Activated T-cell treated with anti-CD3 and anti-CD28 coated beads, Interleukin-2, amount 50 U/mL, for 4 hours (primary cell): ENCODE results near the gene ACP6. TPM values are rescaled to one million over a fixed set of nuclear protein-coding genes. Genes with fewer than 3 reads are reported as not detected.

Experiments used
- ATAC-seq, 2 donors: fragments of 200-7000 bp; cut with Tn5 transposase; one replicate each; pipeline ENCODE4 v1.10.0; 2021
- DNase-seq: peaks from one replicate; pipeline ENCODE4 v3.0.0-alpha.2; 2020
- H3K27me3 Mint-ChIP-seq: one replicate; pipeline ENCODE4 v1.8.0; 2021; ENCODE audit warnings: low read depth, mixed read lengths
- H3K36me3 Mint-ChIP-seq: one replicate; pipeline ENCODE4 v1.8.0; 2022; ENCODE audit warnings: mixed read lengths; ENCODE audit not compliant: insufficient read depth
- H3K4me1 Mint-ChIP-seq: one replicate; pipeline ENCODE4 v1.8.0; 2021; ENCODE audit warnings: low read depth, mixed read lengths
- H3K4me3 Mint-ChIP-seq: one replicate; pipeline ENCODE4 v1.8.0; 2021; ENCODE audit warnings: mild to moderate bottlenecking, moderate library complexity, mixed read lengths
- H3K9me3 Mint-ChIP-seq: one replicate; pipeline ENCODE4 v1.8.0; 2021; ENCODE audit warnings: mixed read lengths
- total RNA-seq, 3 donors: library from RNA; stranded (reverse); gene quantifications; one replicate each; pipeline ENCODE4 v1.2.1, GENCODE V29; 2021

Gene ACP6
- total RNA-seq, 3 donors from 2014 or later: 5.2 to 8.1 (median 5.6) TPM

DNA sequence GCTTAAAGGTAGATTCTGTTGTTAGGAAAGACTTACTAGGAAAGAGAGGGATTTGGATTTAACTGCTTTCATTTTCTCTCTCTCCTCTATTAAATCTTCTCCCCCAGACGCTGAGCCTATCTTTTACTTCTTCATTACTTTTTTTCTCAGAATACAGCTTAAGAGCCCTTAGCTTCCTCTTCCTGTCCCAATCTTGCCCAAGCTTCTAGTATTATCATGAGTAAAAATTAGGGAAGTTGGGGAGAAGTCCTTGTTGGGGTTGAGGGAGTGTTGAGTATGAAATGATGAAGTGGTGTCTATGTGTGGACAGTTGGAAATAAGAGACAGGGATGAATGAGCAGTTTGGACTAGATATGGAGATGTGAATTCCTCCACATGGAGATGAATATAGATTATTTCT, 35.0 kb downstream of the ACP6 start:
- H3K9me3 Mint-ChIP-seq: no peaks in the 10 kb centered on the region
- DNase-seq: no peak

GRCh38 chr1:147634645-147635044, 35.7 kb downstream of the ACP6 start:
- Mint-ChIP-seq H3K4me1 (peaks cover 5% of the 10 kb centered on the region), H3K4me3 (no peak overlapping the region), H3K9me3 (no peaks in the 10 kb centered on the region), H3K36me3 (peaks cover 1% of the 10 kb centered on the region), H3K27me3 (no peaks in the 10 kb centered on the region)
- no peak for ATAC-seq
- DNase-seq: no peak

More for the DNA sequence above, 35.0 kb downstream of the ACP6 start:
- ATAC-seq: no peak
- Mint-ChIP-seq H3K4me1 (peaks cover 3% of the 10 kb centered on the region), H3K27me3 (no peaks in the 10 kb centered on the region), H3K4me3 (no peak overlapping the region), H3K36me3 (peaks cover 1% of the 10 kb centered on the region)

- Mint-ChIP-seq H3K9me3 (no peaks in the 10 kb centered on the region), H3K4me1 (peaks cover 11% of the 10 kb centered on the region), H3K36me3 (peaks cover 1% of the 10 kb centered on the region), H3K27me3 (no peaks in the 10 kb centered on the region), H3K4me3 (no peak overlapping the region)
- no peak for DNase-seq
- ATAC-seq: no peak
These were observed 36.6 kb downstream of the ACP6 start for GRCh38 chr1:147633759-147634158.

- Mint-ChIP-seq H3K9me3 (no peaks in the 10 kb centered on the region), H3K36me3 (peaks cover 1% of the 10 kb centered on the region), H3K27me3 (no peaks in the 10 kb centered on the region), H3K4me3 (no peak overlapping the region), H3K4me1 (peaks cover 24% of the 10 kb centered on the region)
- no peak for ATAC-seq
- DNase-seq: no peak
These were observed 38.5 kb downstream of the ACP6 start for GRCh38 chr1:147631839-147632238.

GRCh38 chr1:147630447-147630846, 39.9 kb downstream of the ACP6 start:
- DNase-seq: no peak
- peaks cover 3% of the 10 kb centered on the region for H3K36me3 Mint-ChIP-seq
- no peaks in the 10 kb centered on the region for H3K9me3 Mint-ChIP-seq
- H3K27me3 Mint-ChIP-seq: no peaks in the 10 kb centered on the region
- ATAC-seq: no peak
- H3K4me3 Mint-ChIP-seq: no peak overlapping the region
- peaks cover 33% of the 10 kb centered on the region for H3K4me1 Mint-ChIP-seq

DNA sequence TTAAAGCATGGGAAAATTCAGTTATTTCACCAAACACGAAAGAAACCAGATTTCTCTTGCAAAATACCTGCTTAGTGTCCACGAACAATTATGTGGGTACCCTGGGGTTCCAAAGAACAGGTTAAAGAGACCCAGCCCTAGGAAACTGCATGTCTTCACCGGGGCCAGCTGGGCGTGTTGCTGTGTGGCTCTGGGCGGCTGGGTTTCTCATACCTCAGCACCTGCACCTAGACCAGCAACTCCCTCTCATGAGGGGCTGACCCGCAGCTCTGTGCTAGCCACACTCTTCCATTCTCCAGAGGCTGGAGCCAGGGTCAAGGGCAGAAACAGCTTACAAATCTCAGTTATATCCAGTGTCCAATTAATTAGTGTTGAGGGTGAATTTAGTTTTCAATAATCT, 40.3 kb downstream of the ACP6 start:
- H3K4me1 Mint-ChIP-seq: peaks cover 35% of the 10 kb centered on the region
- ATAC-seq (no peak), DNase-seq (no peak)
- H3K4me3 Mint-ChIP-seq: no peak overlapping the region
- H3K36me3 Mint-ChIP-seq: peaks cover 4% of the 10 kb centered on the region
- H3K27me3 Mint-ChIP-seq: no peaks in the 10 kb centered on the region
- no peaks in the 10 kb centered on the region for H3K9me3 Mint-ChIP-seq

- Mint-ChIP-seq H3K9me3 (no peaks in the 10 kb centered on the region), H3K4me1 (peaks cover 35% of the 10 kb centered on the region), H3K36me3 (peaks cover 4% of the 10 kb centered on the region), H3K4me3 (no peak overlapping the region), H3K27me3 (no peaks in the 10 kb centered on the region)
- no peak for DNase-seq
- ATAC-seq: no peak
These were observed 41.9 kb downstream of the ACP6 start for GRCh38 chr1:147628441-147628840.

GRCh38 chr1:147627435-147628110, 42.8 kb downstream of the ACP6 start:
- Mint-ChIP-seq H3K4me1 (peaks cover 35% of the 10 kb centered on the region), H3K27me3 (no peaks in the 10 kb centered on the region), H3K9me3 (no peaks in the 10 kb centered on the region), H3K4me3 (no peak overlapping the region), H3K36me3 (peaks cover 4% of the 10 kb centered on the region)
- DNase-seq: peak; percentile 50
- peak; percentile 71 to 75 for ATAC-seq

GRCh38 chr1:147626739-147627138, 43.6 kb downstream of the ACP6 start:
- no peak overlapping the region for H3K4me3 Mint-ChIP-seq
- peaks cover 11% of the 10 kb centered on the region for H3K36me3 Mint-ChIP-seq
- H3K4me1 Mint-ChIP-seq: peaks cover 35% of the 10 kb centered on the region
- no peak for DNase-seq
- no peaks in the 10 kb centered on the region for H3K27me3 Mint-ChIP-seq
- no peak for ATAC-seq
- no peaks in the 10 kb centered on the region for H3K9me3 Mint-ChIP-seq

GRCh38 chr1:147626291-147626690, 44.0 kb downstream of the ACP6 start:
- Mint-ChIP-seq H3K4me1 (peaks cover 35% of the 10 kb centered on the region), H3K9me3 (no peaks in the 10 kb centered on the region), H3K4me3 (no peak overlapping the region), H3K27me3 (no peaks in the 10 kb centered on the region), H3K36me3 (peaks cover 11% of the 10 kb centered on the region)
- no peak for DNase-seq
- ATAC-seq: no peak

DNA sequence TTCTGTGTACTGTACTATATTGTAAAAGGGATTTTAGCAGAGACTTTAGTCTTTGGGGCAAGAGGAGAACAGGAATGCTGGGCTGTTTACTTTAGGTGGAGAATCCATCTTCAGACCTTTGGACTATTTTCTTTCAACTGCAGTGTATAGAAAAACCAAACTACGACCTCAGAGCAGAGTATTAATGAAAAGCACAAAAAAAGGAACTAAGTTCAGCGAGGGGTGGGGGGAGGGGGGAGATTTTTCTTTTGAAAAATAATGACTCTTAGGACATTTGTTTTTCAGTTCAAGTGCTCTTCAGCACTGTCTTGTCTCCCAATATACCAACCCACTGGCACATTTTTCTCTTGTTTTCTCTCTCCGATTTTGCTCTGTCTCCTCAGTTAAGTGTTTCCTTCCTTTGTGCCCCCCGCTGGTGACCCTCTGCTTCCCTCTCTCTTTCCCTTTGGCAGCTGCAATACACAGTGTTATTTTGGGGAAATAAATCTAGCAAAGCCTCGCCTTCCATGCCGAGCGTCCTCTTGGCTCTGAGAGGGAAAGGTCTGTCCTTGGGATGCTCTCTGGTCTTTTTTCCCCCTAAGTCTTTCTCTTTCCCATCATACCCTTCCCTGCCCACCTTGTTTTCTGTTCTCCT, 44.8 kb downstream of the ACP6 start:
- Mint-ChIP-seq H3K36me3 (peaks cover 17% of the 10 kb centered on the region), H3K4me3 (no peak overlapping the region), H3K4me1 (peaks cover 34% of the 10 kb centered on the region), H3K27me3 (no peaks in the 10 kb centered on the region), H3K9me3 (no peaks in the 10 kb centered on the region)
- no peak for ATAC-seq
- no peak for DNase-seq

DNA sequence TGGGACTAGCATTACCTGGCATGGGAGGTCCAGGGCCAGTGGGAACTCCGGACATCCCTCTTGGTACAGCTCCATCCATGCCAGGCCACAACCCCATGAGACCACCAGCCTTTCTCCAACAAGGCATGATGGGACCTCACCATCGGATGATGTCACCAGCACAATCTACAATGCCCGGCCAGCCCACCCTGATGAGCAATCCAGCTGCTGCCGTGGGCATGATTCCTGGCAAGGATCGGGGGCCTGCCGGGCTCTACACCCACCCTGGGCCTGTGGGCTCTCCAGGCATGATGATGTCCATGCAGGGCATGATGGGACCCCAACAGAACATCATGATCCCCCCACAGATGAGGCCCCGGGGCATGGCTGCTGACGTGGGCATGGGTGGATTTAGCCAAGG, 45.8 kb downstream of the ACP6 start:
- Mint-ChIP-seq H3K36me3 (peaks cover 19% of the 10 kb centered on the region), H3K9me3 (no peaks in the 10 kb centered on the region), H3K4me3 (no peak overlapping the region), H3K4me1 (peaks cover 29% of the 10 kb centered on the region), H3K27me3 (no peaks in the 10 kb centered on the region)
- ATAC-seq: no peak
- no peak for DNase-seq

GRCh38 chr1:147624011-147624410, 46.3 kb downstream of the ACP6 start:
- no peak for DNase-seq
- Mint-ChIP-seq H3K27me3 (no peaks in the 10 kb centered on the region), H3K4me1 (peaks cover 25% of the 10 kb centered on the region), H3K36me3 (peaks cover 21% of the 10 kb centered on the region), H3K9me3 (no peaks in the 10 kb centered on the region), H3K4me3 (no peak overlapping the region)
- ATAC-seq: no peak

- peaks cover 31% of the 10 kb centered on the region for H3K4me1 Mint-ChIP-seq
- no peak for ATAC-seq
- no peak for DNase-seq
These were observed 47.6 kb downstream of the ACP6 start for GRCh38 chr1:147622731-147623130.

DNA sequence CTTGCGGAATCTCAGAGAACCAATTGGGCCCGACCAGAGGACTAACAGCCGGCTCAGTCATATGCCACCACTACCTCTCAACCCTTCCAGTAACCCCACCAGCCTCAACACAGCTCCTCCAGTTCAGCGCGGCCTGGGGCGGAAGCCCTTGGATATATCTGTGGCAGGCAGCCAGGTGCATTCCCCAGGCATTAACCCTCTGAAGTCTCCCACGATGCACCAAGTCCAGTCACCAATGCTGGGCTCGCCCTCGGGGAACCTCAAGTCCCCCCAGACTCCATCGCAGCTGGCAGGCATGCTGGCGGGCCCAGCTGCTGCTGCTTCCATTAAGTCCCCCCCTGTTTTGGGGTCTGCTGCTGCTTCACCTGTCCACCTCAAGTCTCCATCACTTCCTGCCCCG, 49.8 kb downstream of the ACP6 start:
- H3K36me3 Mint-ChIP-seq: peaks cover 41% of the 10 kb centered on the region
- no peak for ATAC-seq
- no peaks in the 10 kb centered on the region for H3K9me3 Mint-ChIP-seq
- no peak overlapping the region for H3K4me3 Mint-ChIP-seq
- no peaks in the 10 kb centered on the region for H3K27me3 Mint-ChIP-seq
- no peak for DNase-seq
- peaks cover 26% of the 10 kb centered on the region for H3K4me1 Mint-ChIP-seq

More at GRCh38 chr1:147622731-147623130, 47.6 kb downstream of the ACP6 start:
- H3K9me3 Mint-ChIP-seq: no peaks in the 10 kb centered on the region
- H3K4me3 Mint-ChIP-seq: no peak overlapping the region
- H3K36me3 Mint-ChIP-seq: peaks cover 30% of the 10 kb centered on the region
- H3K27me3 Mint-ChIP-seq: no peaks in the 10 kb centered on the region
